Measurements from ENCODE around the gene ATG4C. TPM values are rescaled to one million over a fixed set of nuclear protein-coding genes. Genes with fewer than 3 reads are reported as not detected.

The ATG4C gene, protein sequence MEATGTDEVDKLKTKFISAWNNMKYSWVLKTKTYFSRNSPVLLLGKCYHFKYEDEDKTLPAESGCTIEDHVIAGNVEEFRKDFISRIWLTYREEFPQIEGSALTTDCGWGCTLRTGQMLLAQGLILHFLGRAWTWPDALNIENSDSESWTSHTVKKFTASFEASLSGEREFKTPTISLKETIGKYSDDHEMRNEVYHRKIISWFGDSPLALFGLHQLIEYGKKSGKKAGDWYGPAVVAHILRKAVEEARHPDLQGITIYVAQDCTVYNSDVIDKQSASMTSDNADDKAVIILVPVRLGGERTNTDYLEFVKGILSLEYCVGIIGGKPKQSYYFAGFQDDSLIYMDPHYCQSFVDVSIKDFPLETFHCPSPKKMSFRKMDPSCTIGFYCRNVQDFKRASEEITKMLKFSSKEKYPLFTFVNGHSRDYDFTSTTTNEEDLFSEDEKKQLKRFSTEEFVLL
- total RNA-seq: 5.0 and 6.7 TPM in 2 replicates

DNA sequence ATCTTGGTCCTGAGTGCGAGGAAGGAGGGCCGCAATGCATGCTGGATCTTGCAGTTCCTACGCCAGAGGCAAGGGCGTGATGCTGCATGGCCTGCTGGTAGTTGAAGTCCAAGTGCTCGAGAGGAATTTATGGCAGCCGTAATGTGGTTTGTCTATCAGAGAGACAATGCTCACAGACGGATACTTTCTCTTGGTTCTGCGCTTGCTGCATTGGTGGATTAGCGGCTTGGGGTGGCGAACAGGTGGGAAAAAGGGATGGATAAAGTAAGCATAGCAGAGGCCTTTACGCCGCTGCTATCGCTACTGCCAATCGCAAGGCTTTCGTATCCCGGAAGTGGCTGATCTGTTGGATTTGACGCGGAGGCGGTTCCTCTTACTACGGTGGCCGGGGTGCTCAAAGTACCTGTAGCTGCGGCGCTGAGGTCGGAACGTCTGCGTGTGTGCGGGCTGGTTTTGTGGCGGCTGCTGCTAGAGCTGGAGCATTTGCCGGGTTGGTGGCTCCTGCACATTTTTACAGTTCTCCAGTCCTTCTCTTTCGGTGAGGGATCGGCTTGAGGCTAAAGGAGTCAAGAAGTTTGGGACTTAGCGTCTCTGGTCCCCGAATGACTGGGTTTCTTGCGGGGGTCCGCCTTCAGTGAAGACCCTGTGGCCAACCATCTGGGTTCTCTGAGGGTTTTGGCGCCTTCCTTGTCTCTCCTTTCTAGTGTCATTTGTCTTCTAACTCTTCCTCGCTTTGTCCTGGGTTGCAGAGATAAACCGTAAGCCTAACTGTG is at the start of gene ATG4C:
ATG4C (plus strand) TSS at position 397 of the 773 bp plus-strand sequence. CDS start 19,655 bp downstream, outside the sequence.

Other genes starting within 250 kb of the ATG4C start
- not detected in 2 replicates for gene ANGPTL3, start 186.6 kb upstream of the ATG4C start, total RNA-seq
- gene DOCK7, start 95.7 kb upstream of the ATG4C start, total RNA-seq: 121 and 122 TPM in 2 replicates